Endodermal cell (in vitro differentiated cells): Measurements from ENCODE around the gene PMM1. TPM values are rescaled to one million over a fixed set of nuclear protein-coding genes. Genes with fewer than 3 reads are reported as not detected.

Source experiments
- DNase-seq: peaks from one replicate; pipeline ENCODE4 v3.0.0-alpha.2; 2017
- H3K27ac ChIP-seq: 2 replicates; pipeline ENCODE4 v1.5.1; 2013; ENCODE audit warnings: mild to moderate bottlenecking, low read depth, low read length, moderate library complexity
- H3K27me3 ChIP-seq: 2 replicates; pipeline ENCODE4 v1.6.1; 2013; ENCODE audit warnings: mild to moderate bottlenecking, low read length, moderate library complexity; ENCODE audit not compliant: insufficient read depth, control insufficient read depth, poor library complexity, severe bottlenecking
- H3K36me3 ChIP-seq: 2 replicates; pipeline ENCODE4 v1.7.0; 2013; ENCODE audit warnings: mild to moderate bottlenecking, low read length, moderate library complexity; ENCODE audit not compliant: control insufficient read depth, insufficient read depth
- H3K4me1 ChIP-seq: one replicate; pipeline ENCODE4 v1.7.0; 2013; ENCODE audit warnings: low read length; ENCODE audit not compliant: control insufficient read depth, insufficient read depth
- H3K4me3 ChIP-seq: 2 replicates; pipeline ENCODE4 v1.5.1; 2013; ENCODE audit warnings: mild to moderate bottlenecking, low read length, moderate library complexity
- H3K9ac ChIP-seq: 2 replicates; pipeline ENCODE4 v1.6.1; 2013; ENCODE audit warnings: mild to moderate bottlenecking, low read length, moderate library complexity; ENCODE audit not compliant: poor library complexity, severe bottlenecking; ENCODE audit errors: extremely low read depth
- H3K9me3 ChIP-seq: 2 replicates; pipeline ENCODE4 v1.6.1; 2013; ENCODE audit warnings: mild to moderate bottlenecking, low read length, moderate library complexity; ENCODE audit not compliant: control insufficient read depth
- H3K27ac Mint-ChIP-seq: 2 replicates; pipeline ENCODE4 v1.8.0; 2020; ENCODE audit warnings: mixed read lengths
- H3K27me3 Mint-ChIP-seq: 2 replicates; pipeline ENCODE4 v1.8.0; 2021; ENCODE audit warnings: mild to moderate bottlenecking, mixed read lengths; ENCODE audit not compliant: insufficient read depth
- H3K36me3 Mint-ChIP-seq: 2 replicates; pipeline ENCODE4 v1.8.0; 2020; ENCODE audit warnings: low read depth, mixed read lengths
- H3K4me1 Mint-ChIP-seq: 2 replicates; pipeline ENCODE4 v1.8.0; 2020; ENCODE audit warnings: mixed read lengths
- H3K4me3 Mint-ChIP-seq: 2 replicates; pipeline ENCODE4 v1.8.0; 2020; ENCODE audit warnings: mild to moderate bottlenecking, moderate library complexity, mixed read lengths
- H3K9me3 Mint-ChIP-seq: 2 replicates; pipeline ENCODE4 v1.8.0; 2020; ENCODE audit warnings: mild to moderate bottlenecking, mixed read lengths
- CTCF ChIP-seq: fragments of 200-600 bp; sonication (generic); conservative IDR thresholded peaks from 2 replicates; pipeline ENCODE4 v1.5.0; 2021; ENCODE audit warnings: antibody characterized with exemption, mild to moderate bottlenecking
- WGBS, 2 experiments: methylation state at CpG; one replicate each; pipeline versions ENCODE4 v1.1.5 to v1.1.7; 2013; ENCODE audit warnings: missing lambda C conversion rate in 2 of 2, mixed read lengths in 1 of 2; ENCODE audit not compliant: insufficient coverage in 1 of 2, insufficient read length in 1 of 2; 5-methylcytosine and 5-hydroxymethylcytosine counted together
- total RNA-seq, 2 donors: library from RNA; stranded (reverse); fragmentation: NEBNext Ultra II Directional in 1 of 2; extraction: Animal tissue kit (Norgen Biotek cat#: 25700) in 1 of 2; gene quantifications; 2 replicates in 1 of 2; 3 replicates in 1 of 2; pipeline ENCODE4 v1.2.1, GENCODE V29; 2021

PMM1 gene
- total RNA-seq, 2 donors from 2014 or later: 19.0 to 32.3 TPM

DNA sequence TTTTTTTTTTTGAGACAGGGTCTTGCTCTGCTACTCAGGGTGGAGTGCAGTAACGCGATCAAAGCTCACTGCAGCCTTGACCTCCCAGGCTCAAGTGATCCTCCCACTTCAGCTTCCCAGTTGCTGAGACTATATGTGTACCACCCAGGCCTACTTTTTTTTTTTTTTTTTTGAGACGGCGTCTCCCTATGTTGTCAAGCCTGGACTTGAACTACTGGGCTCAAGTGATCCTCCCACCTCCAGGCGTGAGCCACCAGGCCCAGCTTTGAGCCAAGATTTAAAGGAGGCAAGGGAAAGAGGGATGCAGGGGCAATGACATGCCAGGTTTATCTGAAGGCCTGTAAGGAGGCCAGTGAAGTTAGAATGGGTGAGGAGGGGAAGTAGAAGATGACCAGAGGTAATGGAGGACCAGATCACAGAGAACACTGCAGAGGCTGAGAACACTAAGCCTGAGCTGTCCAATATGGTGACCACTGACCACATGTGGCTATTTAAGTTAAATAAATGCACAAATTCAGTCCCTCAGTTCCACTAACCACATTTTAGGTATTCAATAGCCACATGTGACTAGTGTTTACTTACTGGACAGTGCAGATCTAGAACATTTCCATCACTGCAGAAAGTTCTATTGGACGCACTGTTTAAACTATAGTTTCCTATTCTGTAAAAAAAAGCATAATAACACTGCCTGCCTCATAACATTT lies 23.1 kb upstream of the PMM1 start:
- DNase-seq: no peak
- H3K27ac Mint-ChIP-seq: no peak overlapping the region
- no peak for TF ChIP-seq CTCF

DNA sequence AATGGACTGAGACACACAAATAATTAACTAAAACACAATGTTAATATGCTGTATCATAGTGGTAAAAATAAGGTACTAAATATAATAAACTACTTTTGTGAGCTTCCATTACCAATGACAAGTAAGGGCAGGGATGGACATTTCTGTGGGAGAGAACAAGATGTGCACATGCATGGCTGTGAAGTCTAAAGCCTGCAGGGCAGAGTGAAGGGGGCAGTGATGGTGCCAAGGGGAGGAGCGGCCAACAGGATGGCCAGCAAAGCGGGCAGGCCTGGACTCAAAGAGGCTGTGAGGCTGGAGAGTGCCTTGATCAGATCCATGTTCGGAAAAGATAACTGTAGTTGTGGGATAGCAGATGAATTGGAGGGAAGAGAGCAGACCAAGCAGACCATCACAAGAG lies 18.7 kb upstream of the PMM1 start:
- H3K27ac Mint-ChIP-seq: no peak overlapping the region
- H3K27ac ChIP-seq: no peak overlapping the region
- no peaks in the 10 kb centered on the region for H3K4me1 Mint-ChIP-seq
- H3K27me3 ChIP-seq: no peaks in the 10 kb centered on the region
- H3K36me3 Mint-ChIP-seq: peaks cover 24% of the 10 kb centered on the region
- H3K4me3 ChIP-seq: no peak overlapping the region
- H3K36me3 ChIP-seq: peaks cover 26% of the 10 kb centered on the region
- TF ChIP-seq CTCF: no peak
- 94 to 98% methylated on average over 3 of the region's 3 CpGs for WGBS, 2 experiments
- H3K9ac ChIP-seq: no peak overlapping the region
- no peak for DNase-seq
- H3K4me3 Mint-ChIP-seq: no peak overlapping the region
- no peaks in the 10 kb centered on the region for H3K9me3 Mint-ChIP-seq
- H3K4me1 ChIP-seq: peaks cover 2% of the 10 kb centered on the region
- H3K9me3 ChIP-seq: no peaks in the 10 kb centered on the region
- no peaks in the 10 kb centered on the region for H3K27me3 Mint-ChIP-seq

More for the DNA sequence above, 23.1 kb upstream of the PMM1 start:
- no peaks in the 10 kb centered on the region for H3K36me3 ChIP-seq
- 86 to 99% methylated on average over 2 to 6 of the region's 6 CpGs for WGBS, 2 experiments
- Mint-ChIP-seq H3K27me3 (no peaks in the 10 kb centered on the region), H3K36me3 (peaks cover 2% of the 10 kb centered on the region), H3K4me3 (no peak overlapping the region), H3K4me1 (peaks cover 6% of the 10 kb centered on the region), H3K9me3 (no peaks in the 10 kb centered on the region)
- H3K4me1 ChIP-seq: no peaks in the 10 kb centered on the region
- no peaks in the 10 kb centered on the region for H3K9me3 ChIP-seq
- H3K9ac ChIP-seq: no peak overlapping the region
- no peaks in the 10 kb centered on the region for H3K27me3 ChIP-seq
- no peak overlapping the region for H3K27ac ChIP-seq
- no peak overlapping the region for H3K4me3 ChIP-seq

- WGBS, 2 experiments: 88 to 100% methylated on average over 2 to 4 of the region's 4 CpGs
- Mint-ChIP-seq H3K4me3 (no peak overlapping the region), H3K27me3 (no peaks in the 10 kb centered on the region), H3K4me1 (no peaks in the 10 kb centered on the region), H3K36me3 (peaks cover 46% of the 10 kb centered on the region), H3K9me3 (no peaks in the 10 kb centered on the region), H3K27ac (no peak overlapping the region)
- Histone ChIP-seq H3K4me1 (peaks cover 2% of the 10 kb centered on the region), H3K4me3 (no peak overlapping the region), H3K27ac (no peak overlapping the region), H3K27me3 (no peaks in the 10 kb centered on the region), H3K36me3 (peaks cover 52% of the 10 kb centered on the region), H3K9ac (no peak overlapping the region), H3K9me3 (no peaks in the 10 kb centered on the region)
- no peak for TF ChIP-seq CTCF
- DNase-seq: no peak
These were observed 14.3 kb upstream of the PMM1 start for GRCh38 chr22:41603873-41604332.
